Keratinocyte (primary cell): ENCODE measurements around the gene HMSD.

Experiments
- EZH2 ChIP-seq: IDR thresholded peaks from one replicate; pipeline ENCODE4 v1.6.1; 2012; ENCODE audit warnings: inconsistent platforms, mild to moderate bottlenecking, low read length, moderate library complexity
- TF ChIP-seq, protein P1 (sequence below), 3 experiments: IDR thresholded peaks in 1 of 3; conservative IDR thresholded peaks in 1 of 3; optimal IDR thresholded peaks in 1 of 3; 2 replicates in 2 of 3; 3 replicates in 1 of 3; pipeline versions ENCODE3 to v1.5.1; 2011; ENCODE audit warnings: low read length in 3 of 3, mild to moderate bottlenecking in 3 of 3, moderate library complexity in 2 of 3, control low read depth in 1 of 3, inconsistent platforms in 1 of 3; ENCODE audit not compliant: insufficient read depth in 2 of 3; ENCODE audit errors: extremely low read depth in 1 of 3

DNA sequence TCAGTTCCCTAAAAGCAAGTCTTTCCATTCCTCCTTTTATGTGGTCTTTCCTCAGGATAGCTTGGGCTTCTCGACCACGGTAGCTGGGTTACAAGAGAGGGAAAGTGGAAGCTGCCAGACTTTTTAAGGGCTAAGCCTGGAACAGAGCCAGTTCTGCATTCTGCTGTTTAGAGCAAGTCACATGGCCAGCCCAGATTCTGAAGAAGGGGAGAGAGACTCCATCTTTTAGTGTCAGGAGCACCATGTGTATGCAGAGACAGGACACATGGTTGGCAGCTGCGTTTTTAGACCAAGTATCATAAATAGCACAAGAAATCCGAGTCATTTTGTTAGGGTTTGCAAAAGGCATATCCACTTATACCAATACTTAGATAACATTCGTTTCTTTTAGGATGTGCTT lies 4.7 kb downstream of the HMSD start:
- TF ChIP-seq, protein P1, sequence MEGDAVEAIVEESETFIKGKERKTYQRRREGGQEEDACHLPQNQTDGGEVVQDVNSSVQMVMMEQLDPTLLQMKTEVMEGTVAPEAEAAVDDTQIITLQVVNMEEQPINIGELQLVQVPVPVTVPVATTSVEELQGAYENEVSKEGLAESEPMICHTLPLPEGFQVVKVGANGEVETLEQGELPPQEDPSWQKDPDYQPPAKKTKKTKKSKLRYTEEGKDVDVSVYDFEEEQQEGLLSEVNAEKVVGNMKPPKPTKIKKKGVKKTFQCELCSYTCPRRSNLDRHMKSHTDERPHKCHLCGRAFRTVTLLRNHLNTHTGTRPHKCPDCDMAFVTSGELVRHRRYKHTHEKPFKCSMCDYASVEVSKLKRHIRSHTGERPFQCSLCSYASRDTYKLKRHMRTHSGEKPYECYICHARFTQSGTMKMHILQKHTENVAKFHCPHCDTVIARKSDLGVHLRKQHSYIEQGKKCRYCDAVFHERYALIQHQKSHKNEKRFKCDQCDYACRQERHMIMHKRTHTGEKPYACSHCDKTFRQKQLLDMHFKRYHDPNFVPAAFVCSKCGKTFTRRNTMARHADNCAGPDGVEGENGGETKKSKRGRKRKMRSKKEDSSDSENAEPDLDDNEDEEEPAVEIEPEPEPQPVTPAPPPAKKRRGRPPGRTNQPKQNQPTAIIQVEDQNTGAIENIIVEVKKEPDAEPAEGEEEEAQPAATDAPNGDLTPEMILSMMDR (optimal IDR thresholded peaks at IDR 0.05 in 1 of 3, IDR thresholded peaks at IDR 0.05 in 1 of 3, conservative IDR thresholded peaks at IDR 0.05 in 1 of 3; ENCODE audit: extremely low read depth in 1 of 3, insufficient read depth in 2 of 3, low read length in 3 of 3), result no peak
- no peak for TF ChIP-seq EZH2
